Femur (tissue), 1 donor: ENCODE data around the gene ARID1B.

Experiments
- DNase-seq: peaks from one replicate; pipeline ENCODE4 v3.0.0-alpha.2; 2017

Gene ARID1B

DNA sequence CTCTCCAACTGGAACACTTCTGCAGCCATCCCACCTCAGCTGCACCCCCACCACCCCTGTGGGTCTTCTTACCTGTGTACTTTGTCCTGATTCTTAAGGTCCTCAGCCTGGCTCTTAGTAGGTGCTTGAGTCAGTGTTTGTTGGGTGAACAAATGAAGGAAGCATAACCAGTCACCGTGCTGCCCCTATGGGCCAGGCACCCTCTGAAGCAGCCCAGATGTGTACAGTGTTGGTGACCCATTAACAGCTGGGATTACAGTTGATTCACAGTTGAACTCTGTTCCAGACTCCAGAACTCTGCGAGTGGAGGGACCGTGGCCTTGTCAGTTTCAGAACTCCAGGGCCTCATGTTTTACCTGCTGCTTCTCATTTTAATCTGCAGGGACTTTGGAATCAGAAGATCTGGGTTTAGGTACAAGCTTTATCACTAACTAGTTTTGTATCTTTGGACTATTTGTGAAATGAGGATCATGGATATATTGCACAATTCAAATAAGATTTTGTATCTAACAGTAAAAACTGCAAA lies 342.4 kb downstream of the ARID1B start:
- no peak for DNase-seq

- no peak for DNase-seq
Measured at GRCh38 chr6:157120534-157121232, 343.5 kb downstream of the ARID1B start.

GRCh38 chr6:157121897-157122296 lies 344.7 kb downstream of the ARID1B start:
- DNase-seq, result no peak

- no peak for DNase-seq
Measured at GRCh38 chr6:157123234-157123633, 346.1 kb downstream of the ARID1B start.

- DNase-seq, result no peak
Measured at GRCh38 chr6:157124485-157125254, 347.5 kb downstream of the ARID1B start.

DNA sequence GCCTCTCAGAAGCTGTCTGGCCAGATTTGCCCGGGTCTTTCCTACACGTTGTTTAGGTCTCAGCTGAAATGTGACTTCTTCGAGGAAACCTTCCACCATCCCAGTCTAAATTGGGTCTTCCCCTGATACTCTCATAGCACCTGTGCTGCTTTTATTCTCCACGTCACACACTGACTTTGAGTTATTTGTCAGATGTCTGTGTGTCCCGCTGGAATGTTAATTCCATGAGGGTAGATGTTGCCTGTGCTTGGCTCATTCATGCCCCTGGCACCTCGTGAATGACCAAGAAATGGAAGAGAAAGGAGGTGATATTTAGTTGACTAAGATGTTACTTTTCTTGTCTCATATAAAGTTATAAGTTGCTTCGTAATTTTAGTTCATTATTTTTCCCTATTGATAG lies 348.4 kb downstream of the ARID1B start:
- DNase-seq, result no peak

DNA sequence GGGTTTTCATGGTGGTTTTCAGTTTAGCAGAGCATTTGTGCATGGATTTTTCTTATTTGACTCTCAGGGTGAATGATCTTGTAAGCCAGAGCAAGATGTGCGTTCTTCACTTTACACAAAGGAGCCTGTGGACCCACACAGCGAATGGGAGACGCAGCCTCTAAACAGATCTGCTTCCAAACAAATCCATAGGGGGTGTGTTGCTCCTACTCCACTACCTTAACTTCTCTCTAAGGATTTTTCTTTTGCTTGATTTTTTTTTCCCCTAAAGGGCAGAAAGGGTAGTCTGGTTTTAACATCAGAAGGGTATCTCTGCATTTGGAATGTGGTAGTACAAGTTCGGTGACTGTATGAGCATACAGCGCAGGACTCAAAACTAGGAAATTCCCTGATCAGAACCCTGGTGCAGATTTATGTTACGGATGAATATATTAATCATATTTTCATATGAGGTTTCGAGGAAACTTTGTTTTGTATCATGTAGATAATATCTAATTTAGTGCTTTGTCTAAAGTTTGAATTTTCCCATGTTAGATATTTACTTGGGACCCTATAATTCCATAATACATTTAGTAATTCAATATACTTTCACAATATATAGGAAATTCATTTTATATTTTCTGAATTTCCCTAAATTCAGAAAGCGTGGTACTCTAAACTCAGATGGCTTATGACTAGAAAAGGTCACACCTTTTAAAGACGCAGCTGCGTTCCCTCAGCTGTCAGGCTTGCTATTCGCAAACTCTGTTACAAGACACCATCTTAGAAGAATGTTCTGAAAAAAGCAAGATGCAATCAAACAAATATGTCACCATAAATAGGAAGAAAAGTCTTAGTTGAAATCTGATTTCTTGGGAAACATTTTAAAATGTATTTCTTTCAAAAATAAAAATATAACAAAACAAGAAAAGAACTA lies 349.3 kb downstream of the ARID1B start:
- no peak for DNase-seq

DNA sequence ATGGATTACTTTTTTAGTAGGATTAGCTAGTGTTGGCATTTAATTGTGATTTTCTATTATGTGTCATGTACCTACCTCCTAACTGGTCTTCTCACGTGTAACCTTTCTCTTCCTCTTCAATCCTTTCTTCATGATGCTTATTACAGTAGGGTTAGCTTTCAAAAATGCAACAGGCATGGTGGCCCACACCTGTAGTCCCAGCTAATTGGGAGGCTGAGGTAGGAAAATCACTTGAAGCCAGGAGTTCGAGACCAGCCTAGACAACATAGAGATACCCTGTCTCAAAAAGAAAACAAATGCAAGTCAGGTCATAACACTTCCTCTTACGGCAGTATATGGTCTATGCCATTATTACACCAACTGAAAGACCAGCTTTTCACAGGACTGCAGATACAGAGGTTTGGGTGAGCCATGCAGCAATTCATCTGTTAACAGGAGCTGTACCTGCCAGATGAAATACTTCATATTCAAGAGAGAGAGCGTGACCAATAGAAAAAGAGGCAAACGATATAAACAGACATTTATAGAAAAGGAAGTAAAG lies 351.1 kb downstream of the ARID1B start:
- DNase-seq, result no peak

GRCh38 chr6:157131250-157131649 lies 354.1 kb downstream of the ARID1B start:
- no peak for DNase-seq

DNA sequence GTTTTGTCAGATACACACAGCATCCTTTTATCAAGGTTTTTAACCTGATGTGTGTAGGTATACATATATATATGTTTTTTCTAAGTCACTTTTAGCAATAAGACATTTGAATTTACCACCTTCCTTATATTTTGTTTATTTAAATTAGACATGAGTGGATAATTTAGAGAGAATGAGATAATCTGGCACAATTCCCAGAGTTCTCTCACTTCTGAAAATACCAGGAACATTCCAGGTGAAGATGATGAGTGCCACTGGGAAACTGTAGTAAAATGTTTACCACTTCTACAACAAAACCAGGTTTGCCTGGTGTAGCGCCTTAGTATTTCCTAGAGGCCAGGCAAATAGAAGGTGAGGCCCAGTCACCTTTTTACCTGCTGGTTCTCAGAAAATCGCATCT lies 356.7 kb downstream of the ARID1B start:
- DNase-seq, result no peak

DNA sequence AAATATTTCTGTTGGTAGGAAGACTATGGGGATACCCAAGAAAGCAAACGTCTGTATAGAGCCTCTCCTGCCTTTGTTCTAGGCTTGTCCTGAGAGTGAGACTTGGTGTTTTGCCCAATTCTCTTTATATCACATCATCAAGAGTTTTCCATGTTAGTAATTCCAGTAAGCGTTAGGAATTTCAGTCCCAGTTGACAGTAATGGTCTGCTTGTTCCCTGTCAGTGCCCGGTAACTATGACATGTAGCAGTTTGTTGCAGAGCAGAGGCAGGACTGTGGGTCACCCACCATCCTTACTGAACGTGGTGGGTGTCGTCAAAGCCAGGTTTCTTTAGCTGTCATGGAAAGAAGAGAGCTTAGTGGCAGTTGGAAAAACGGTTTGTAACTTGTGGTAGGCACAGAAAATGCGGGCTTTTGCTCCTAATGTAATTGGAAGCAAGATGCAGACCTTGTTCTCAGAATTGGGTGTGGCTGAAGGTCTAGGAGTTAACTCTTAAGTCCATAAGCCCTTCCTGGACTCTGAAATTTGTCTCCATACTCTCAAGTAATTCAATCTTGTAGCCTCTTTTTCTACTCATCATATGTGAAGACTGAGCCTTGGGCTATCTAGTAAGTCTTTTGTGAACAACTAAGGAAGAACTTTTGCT lies 357.3 kb downstream of the ARID1B start:
- DNase-seq, result no peak

DNA sequence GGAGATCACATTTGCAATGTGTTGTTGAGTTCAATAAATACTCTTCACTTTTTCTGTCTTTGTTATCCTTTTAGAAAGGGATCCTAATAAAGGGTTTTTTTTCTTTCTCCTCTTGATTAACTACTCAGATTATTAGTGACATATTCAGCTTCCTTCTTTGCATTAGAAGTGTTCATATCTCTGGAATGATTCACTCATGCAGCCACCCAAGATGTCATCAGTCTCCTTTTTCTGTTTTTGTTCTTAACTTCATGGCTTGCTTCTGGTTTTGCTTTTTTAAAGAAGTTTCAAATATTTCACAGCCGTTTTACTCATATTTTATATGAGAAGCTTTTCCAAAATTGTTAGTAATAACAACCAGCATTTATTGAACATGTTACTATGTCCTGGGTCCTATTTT lies 358.5 kb downstream of the ARID1B start:
- DNase-seq, result no peak

DNA sequence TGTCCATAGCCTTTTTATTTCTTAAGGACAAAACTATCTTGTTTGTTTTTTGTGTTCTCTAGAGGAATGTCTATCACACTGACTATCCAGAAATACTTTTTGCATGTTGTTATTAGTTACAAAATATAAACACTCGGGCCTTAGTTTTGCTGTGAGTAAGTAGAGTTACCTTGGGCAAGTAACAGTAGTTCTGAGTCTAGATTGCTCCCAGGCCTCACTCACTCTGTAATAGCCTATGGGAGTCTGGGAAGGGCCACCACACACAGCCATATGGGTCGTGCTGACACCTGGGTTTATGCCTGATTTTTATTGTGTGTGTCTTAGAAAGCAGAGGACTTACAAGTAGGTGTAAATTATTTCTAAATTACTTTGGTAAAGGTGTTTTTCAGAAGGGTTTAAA lies 360.3 kb downstream of the ARID1B start:
- DNase-seq, result no peak

GRCh38 chr6:157139054-157139708 lies 362.0 kb downstream of the ARID1B start:
- no peak for DNase-seq

DNA sequence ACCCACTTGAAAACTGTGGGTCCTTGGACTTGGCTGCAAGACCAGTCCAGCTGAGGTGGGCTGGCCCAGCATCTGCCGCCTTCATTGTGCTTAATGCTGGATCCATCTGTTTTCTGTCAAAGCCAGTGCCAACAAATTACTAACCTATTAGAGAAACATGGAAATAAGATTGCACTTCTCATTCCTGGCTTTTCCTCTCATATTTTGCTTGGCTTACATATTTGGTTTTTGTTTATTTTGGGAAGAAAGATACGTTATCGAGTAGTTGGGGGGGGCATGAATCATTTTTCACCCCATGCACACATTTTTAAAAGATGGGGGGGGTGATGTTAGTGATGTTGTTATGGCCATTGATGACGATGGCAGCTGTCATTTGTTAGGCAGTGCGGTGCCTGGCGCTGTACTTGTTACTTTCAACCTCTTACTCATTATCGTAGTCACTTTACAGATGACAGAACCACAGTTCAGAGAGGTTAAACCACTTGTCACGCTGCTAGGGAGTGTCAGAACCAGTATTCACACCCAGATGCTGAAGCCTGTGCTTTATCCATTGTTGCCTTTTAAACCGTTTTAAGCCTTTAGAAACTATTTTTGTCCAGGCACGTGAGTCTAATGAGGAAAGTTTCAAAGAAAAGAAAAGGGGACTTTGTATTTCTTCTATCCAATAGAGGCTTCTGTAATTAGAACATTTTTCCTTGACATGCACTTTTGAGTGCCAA lies 366.2 kb downstream of the ARID1B start:
- DNase-seq, result no peak

- no peak for DNase-seq
Measured at GRCh38 chr6:157143890-157144798, 367.0 kb downstream of the ARID1B start.

DNA sequence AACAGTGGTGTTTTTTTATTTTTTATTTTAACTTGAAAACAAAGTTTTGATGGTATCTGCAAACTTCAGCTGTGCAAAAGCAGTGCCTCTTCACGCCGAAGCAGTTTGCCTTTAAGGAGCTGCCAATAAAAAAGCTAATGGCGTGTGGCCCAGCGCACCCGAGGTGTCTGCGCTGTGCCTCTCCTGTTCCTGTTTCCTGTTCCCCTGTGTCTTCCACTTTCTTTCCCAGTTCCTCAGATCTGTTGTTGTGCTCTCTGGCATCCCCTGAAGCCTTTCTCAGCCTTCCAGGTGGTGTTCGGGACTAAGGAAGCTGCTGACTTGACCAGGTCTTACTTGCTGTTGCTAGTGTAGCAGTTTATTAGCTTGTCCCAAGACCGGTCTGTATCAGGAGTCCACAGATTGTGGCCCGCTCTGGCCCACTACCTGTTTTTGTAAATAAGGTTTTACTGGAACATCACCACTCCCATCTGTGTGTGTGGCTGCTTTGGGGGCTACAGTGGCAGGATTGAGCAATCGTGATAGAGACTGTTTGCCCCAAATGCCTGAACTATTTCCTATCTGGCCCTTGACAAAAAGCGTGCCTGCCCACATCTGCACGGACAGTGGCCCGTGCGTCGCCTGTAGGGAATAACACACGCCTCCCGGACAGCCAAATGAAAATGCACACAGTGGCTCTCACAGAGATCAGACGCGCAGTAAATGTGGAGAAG lies 367.8 kb downstream of the ARID1B start:
- no peak for DNase-seq

GRCh38 chr6:157145656-157146285 lies 368.6 kb downstream of the ARID1B start:
- no peak for DNase-seq
